AG04450 (cell line): ENCODE measurements around the gene CHST11. TPM values are rescaled to one million over a fixed set of nuclear protein-coding genes. Genes with fewer than 3 reads are reported as not detected.

Experiments used
- CTCF ChIA-PET: fragments of 300-600, 350-600 bp; formaldehyde crosslinking; extraction: SDS; loops from one replicate; lab custom pipeline; 2022; ENCODE audit warnings: antibody characterized with exemption, inconsistent platforms; lab: Charles Lee
- POLR2A ChIA-PET: fragments of 350-600 bp; formaldehyde crosslinking; extraction: SDS; loops from one replicate; lab custom pipeline; 2021; ENCODE audit warnings: antibody characterized with exemption, inconsistent platforms; lab: Yijun Ruan, JAX
- DNase-seq: peaks from one replicate; pipeline ENCODE4 v3.0.0-alpha.2; 2011; ENCODE audit warnings: low read depth, low spot score
- H3K27ac ChIP-seq: one replicate; pipeline ENCODE4 v1.5.1; 2012; ENCODE audit warnings: low read depth, low read length, control low read depth
- H3K27me3 ChIP-seq: one replicate; pipeline ENCODE4 v1.6.0; 2012; ENCODE audit warnings: low read length; ENCODE audit not compliant: control insufficient read depth, insufficient read depth
- H3K4me3 ChIP-seq: 2 replicates; pipeline ENCODE4 v1.5.1; 2011; ENCODE audit warnings: mild to moderate bottlenecking, low read depth, low read length, control low read depth
- H3K9me3 ChIP-seq: 2 replicates; pipeline ENCODE4 v1.5.1; 2012; ENCODE audit warnings: low read length; ENCODE audit not compliant: control insufficient read depth, insufficient read depth
- CTCF ChIP-seq: IDR thresholded peaks from 2 replicates; pipeline ENCODE4 v1.5.1; 2011; ENCODE audit warnings: low read depth, low read length, control low read depth, inconsistent platforms
- polyA plus RNA-seq: library from polyadenylated mRNA; depleted of rRNA; stranded (reverse); fragments of >200 nt; gene quantifications from 2 replicates; pipeline ENCODE4 v1.2.3, GENCODE V29; 2011

Gene CHST11
- polyA plus RNA-seq, 1 experiment, result 2.7 TPM

- H3K27ac ChIP-seq, result no peak overlapping the region
- peaks cover 10% of the 10 kb centered on the region for H3K27me3 ChIP-seq
- CTCF ChIA-PET, result interaction anchor here (0.6 to 0.9 kb wide), 2 partner anchors 86 to 465 kb away, joined by 3 read pairs; no protein-coding TSS in a partner anchor
- POLR2A ChIA-PET, result no interaction called here
- no peak for DNase-seq
- no peaks in the 10 kb centered on the region; the same call in 1 of the 2 replicates for H3K9me3 ChIP-seq
- H3K4me3 ChIP-seq, result no peak overlapping the region
- no peak for TF ChIP-seq CTCF
Observed at GRCh38 chr12:104411826-104412641, 44.7 kb upstream of the CHST11 start.

GRCh38 chr12:104412681-104413080, 44.1 kb upstream of the CHST11 start:
- no peak for DNase-seq
- Histone ChIP-seq H3K4me3 (no peak overlapping the region), H3K9me3 (no peaks in the 10 kb centered on the region; the same call in 1 of the 2 replicates), H3K27ac (no peak overlapping the region), H3K27me3 (peaks cover 10% of the 10 kb centered on the region)
- no peak for TF ChIP-seq CTCF
- CTCF ChIA-PET, result interaction anchor here (0.6 to 1.0 kb wide), 3 partner anchors 29 to 464 kb away, joined by 3 read pairs; no protein-coding TSS in a partner anchor
- POLR2A ChIA-PET, result no interaction called here

GRCh38 chr12:104413330-104413729, 43.4 kb upstream of the CHST11 start:
- ChIA-PET POLR2A (no interaction called here), CTCF (interaction anchor here (0.9 to 1.0 kb wide), 2 partner anchors 30 to 464 kb away, joined by 3 read pairs; no protein-coding TSS in a partner anchor)
- H3K27ac ChIP-seq, result no peak overlapping the region
- no peaks in the 10 kb centered on the region; the same call in 1 of the 2 replicates for H3K9me3 ChIP-seq
- H3K4me3 ChIP-seq, result no peak overlapping the region
- TF ChIP-seq CTCF, result no peak
- no peak for DNase-seq
- H3K27me3 ChIP-seq, result peaks cover 10% of the 10 kb centered on the region

DNA sequence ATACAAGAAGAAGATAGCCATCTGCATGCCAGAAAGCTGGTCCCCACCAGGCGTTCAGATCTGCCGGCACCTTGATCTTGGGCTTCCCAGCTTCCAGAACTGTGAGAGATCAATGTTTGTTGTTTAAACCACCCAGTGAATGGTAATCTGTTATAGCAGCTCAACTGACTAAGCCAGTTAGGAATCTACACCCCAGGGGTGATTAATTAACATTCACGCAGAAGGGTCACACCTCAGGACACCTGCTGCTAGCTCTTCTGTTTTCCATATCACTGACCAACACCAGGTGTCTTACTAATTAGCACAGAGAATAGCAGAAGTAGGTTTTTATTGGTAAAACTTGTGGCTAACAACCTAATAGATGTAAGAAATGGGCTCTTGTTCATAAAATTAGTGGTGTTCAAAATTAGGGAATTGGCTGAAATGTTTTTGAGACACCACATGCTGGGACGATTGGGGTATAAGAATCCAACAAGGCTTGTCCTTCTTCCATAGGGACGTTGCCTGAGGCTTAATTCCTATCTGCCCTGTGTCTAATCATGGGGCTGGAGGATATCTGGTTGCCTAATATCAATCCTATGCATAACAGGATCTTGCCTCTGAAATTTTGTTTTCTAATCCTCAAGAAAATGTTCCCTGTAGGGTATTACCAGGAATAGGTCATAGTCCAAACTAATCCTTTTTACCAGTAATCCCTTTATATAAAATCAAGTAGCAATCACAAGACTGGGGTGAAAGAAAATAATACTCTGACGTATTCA, 42.0 kb upstream of the CHST11 start:
- H3K4me3 ChIP-seq, result no peak overlapping the region
- DNase-seq, result no peak
- no peaks in the 10 kb centered on the region; the same call in 1 of the 2 replicates for H3K9me3 ChIP-seq
- ChIA-PET POLR2A (no interaction called here), CTCF (no interaction called here)
- TF ChIP-seq CTCF, result no peak
- H3K27ac ChIP-seq, result no peak overlapping the region
- H3K27me3 ChIP-seq, result peaks cover 13% of the 10 kb centered on the region
